ENCODE measurements around the gene SLC22A23. TPM values are rescaled to one million over a fixed set of nuclear protein-coding genes. Genes with fewer than 3 reads are reported as not detected.

The SLC22A23 gene
- total and polyA plus RNA-seq, 2 experiments from 2014 or later: 6.1 to 38.3 TPM

GRCh38 chr6:3337521-3338350, 119.1 kb downstream of the SLC22A23 start (continued):
- no peak for TF ChIP-seq REST (IDR thresholded peaks at IDR 0.05; ENCODE audit: unreplicated experiment)
- TF ChIP-seq ETS1 (IDR thresholded peaks at IDR 0.05): 0 out of 2 replicates have a peak, but pooled peaks have one; percentile 21

GRCh38 chr6:3336859-3337515, 119.9 kb downstream of the SLC22A23 start:
- peak overlapping the region; percentile 92 for H3K27ac Mint-ChIP-seq
- H3K36me3 Mint-ChIP-seq (ENCODE audit: low read depth): no peaks in the 10 kb centered on the region; the same call in 2 of the 3 replicates
- no peak for DNase-seq (ENCODE audit: low spot score)
- no peaks in the 10 kb centered on the region; the same call in 2 of the 3 replicates for H3K9me3 Mint-ChIP-seq
- Histone ChIP-seq H3F3A (replicated peaks; ENCODE audit: low read depth) (no peaks in the 10 kb centered on the region; the same call in 1 of the 2 replicates), H3K79me2 (replicated peaks; ENCODE audit: insufficient read depth) (peaks cover 53% of the 10 kb centered on the region), H3K4me2 (peak overlapping the region; percentile 52; the same call in 1 of the 2 replicates), H3K27me3 (ENCODE audit: insufficient read depth) (no peaks in the 10 kb centered on the region), H2AFZ (no peak overlapping the region), H4K20me1 (replicated peaks; ENCODE audit: insufficient read depth) (no peaks in the 10 kb centered on the region), H3K4me1 (ENCODE audit: insufficient read depth) (peaks cover 68% of the 10 kb centered on the region), H3K36me3 (ENCODE audit: insufficient read depth) (no peaks in the 10 kb centered on the region), H3K9me2 (ENCODE audit: insufficient read depth) (no peaks in the 10 kb centered on the region), H3K4me3 (no peak overlapping the region), H3K27ac (ENCODE audit: low read depth) (peak overlapping the region; percentile 83; the same call in 1 of the 2 replicates)
- peaks cover 88% of the 10 kb centered on the region for H3K4me1 Mint-ChIP-seq
- ATAC-seq: no peak
- H3K27me3 Mint-ChIP-seq (ENCODE audit: insufficient read depth, low read depth, poor library complexity): peaks cover 22% of the 10 kb centered on the region
- no peak overlapping the region for H3K4me3 Mint-ChIP-seq
- TF ChIP-seq NANOG (IDR thresholded peaks at IDR 0.05; ENCODE audit: borderline replicate concordance): no peak
- TF ChIP-seq CTCF (conservative IDR thresholded peaks at IDR 0.05; ENCODE audit: low read depth in 2 of 2): no peak
- TF ChIP-seq EZH2phosphoT487 (IDR thresholded peaks at IDR 0.05; ENCODE audit: unreplicated experiment): no peak
- TF ChIP-seq ZNF331 (CRISPR knock-in tag; IDR thresholded peaks at IDR 0.05; ENCODE audit: low read depth): no peak
- no peak for TF ChIP-seq STAT1 (IDR thresholded peaks at IDR 0.05; ENCODE audit: unreplicated experiment)
- no peak for TF ChIP-seq CREB1 (CRISPR knock-in tag; IDR thresholded peaks at IDR 0.05; ENCODE audit: low read depth)
- TF ChIP-seq ZNF114 (CRISPR knock-in tag; IDR thresholded peaks at IDR 0.05): no peak
- TF ChIP-seq REST (IDR thresholded peaks at IDR 0.05; ENCODE audit: unreplicated experiment): no peak
